ENCODE results near the gene CSNK1G1. TPM values are rescaled to one million over a fixed set of nuclear protein-coding genes. Genes with fewer than 3 reads are reported as not detected.
"Not testable (repeated sequence)": the region's sequence is repeated elsewhere in the genome, so short reads cannot be mapped to it uniquely, and the experiment has no call there.

The CSNK1G1 gene
- total and polyA plus RNA-seq, 2 of the 8 experiments (the other 6 are each of a cell fraction or from before 2014, with no cell fraction given): 6.0 to 12.9 TPM

- H3K18ac ChIP-seq (ENCODE audit: extremely low read depth, low read length); H4K8ac ChIP-seq (ENCODE audit: extremely low read depth, insufficient read depth, low read length); H3K79me1 ChIP-seq (ENCODE audit: low read depth, low read length); H3K4ac ChIP-seq (replicated peaks; ENCODE audit: insufficient read length, low read depth, low read length); H3K4me2 ChIP-seq (ENCODE audit: insufficient read depth in 1 of 2, low read depth in 2 of 2, low read length in 2 of 2); H3K14ac ChIP-seq (ENCODE audit: insufficient read length); H3K27me3 ChIP-seq (replicated peaks in 1 of 4; ENCODE audit: control insufficient read depth in 3 of 4, extremely low read depth in 1 of 4, insufficient read depth in 3 of 4, low read length in 3 of 4); H2BK120ac ChIP-seq (replicated peaks; ENCODE audit: low read depth, low read length); H3K23me2 ChIP-seq (ENCODE audit: low read depth, low read length); H4K20me1 ChIP-seq (replicated peaks in 1 of 2; ENCODE audit: control insufficient read depth in 1 of 2, insufficient read depth in 2 of 2, low read length in 2 of 2); H3K56ac ChIP-seq (replicated peaks; ENCODE audit: insufficient read length, low read depth, low read length); H2BK20ac ChIP-seq (ENCODE audit: low read length); H3K23ac ChIP-seq (ENCODE audit: insufficient read length); H3K4me1 ChIP-seq (replicated peaks in 1 of 4; ENCODE audit: control insufficient read depth in 3 of 4, insufficient read depth in 4 of 4, low read length in 3 of 4); H4K5ac ChIP-seq (ENCODE audit: insufficient read length, low read depth, low read length); H3K9ac ChIP-seq (replicated peaks in 1 of 4; ENCODE audit: extremely low read depth in 1 of 4, low read depth in 3 of 4, low read length in 3 of 4); H3K79me2 ChIP-seq (ENCODE audit: control insufficient read depth in 1 of 2, insufficient read depth in 2 of 2, low read length in 2 of 2); H2BK12ac ChIP-seq (ENCODE audit: low read depth, low read length); FAIRE-seq; H3K27ac ChIP-seq (ENCODE audit: low read depth, low read length); H4K91ac ChIP-seq (replicated peaks; ENCODE audit: insufficient read length, low read length); H2AK5ac ChIP-seq (ENCODE audit: low read depth, low read length); H2BK5ac ChIP-seq (ENCODE audit: low read depth, low read length); H3K9me3 ChIP-seq (ENCODE audit: insufficient read depth in 2 of 2, low read depth in 1 of 2, low read length in 1 of 2); DNase-seq (ENCODE audit: low read depth in 1 of 2, low spot score in 2 of 2); H3K4me3 ChIP-seq (ENCODE audit: extremely low read depth in 1 of 4, insufficient read depth in 2 of 4, low read depth in 3 of 4, low read length in 4 of 4); H2BK15ac ChIP-seq (ENCODE audit: low read length); H2AFZ ChIP-seq (ENCODE audit: low read length): not testable (repeated sequence)
- ChIA-PET POLR2A (ENCODE audit: partially characterized antibody) (interaction anchor here (1.0 to 1.5 kb wide), 2 partner anchors 9 to 14 kb away, joined by 4 read pairs; no protein-coding TSS in a partner anchor), CTCF (ENCODE audit: partially characterized antibody) (interaction anchor here (0.6 kb wide), 1 partner anchor 638 kb away, joined by 3 read pairs; no protein-coding TSS in a partner anchor)
- WGBS, 2 experiments (ENCODE audit: extremely low coverage in 1 of 2, insufficient coverage in 1 of 2, insufficient read length in 1 of 2, insufficient replicate concordance in 2 of 2, low coverage in 1 of 2, low lambda C conversion rate in 2 of 2, missing lambda C conversion rate in 1 of 2): 94% methylated on average over 2 of the region's 2 CpGs; no CpG with 5 or more reads in 1 of the 2 experiments
- H3K36me3 ChIP-seq (ENCODE audit: control insufficient read depth in 2 of 4, insufficient read depth in 4 of 4, low read length in 3 of 4): peaks cover 6 to 45% (median 11%) of the 10 kb centered on the region in 4 experiments; a peak in 7 of 8 replicates
Measured at GRCh38 chr15:64120322-64120721, 235.7 kb downstream of the CSNK1G1 start.
